ENCODE measurements around the gene PSTPIP1.

- no peak for TF ChIP-seq CTCF (conservative IDR thresholded peaks at IDR 0.05; ENCODE audit: low read depth, low read length)
- no peak for TF ChIP-seq EZH2 (IDR thresholded peaks at IDR 0.05; ENCODE audit: low read length, unreplicated experiment)
Observed at GRCh38 chr15:77019521-77020331, 24.8 kb downstream of the PSTPIP1 start.
